HEK293 (cell line): Measurements from ENCODE around the gene GNG14.

Experiments
- CTCF ChIA-PET: fragments of 350-600 bp; formaldehyde crosslinking; extraction: SDS; loops from one replicate; lab custom pipeline; 2021; ENCODE audit warnings: antibody characterized with exemption; lab: Yijun Ruan, JAX
- POLR2A ChIA-PET: fragments of 300-600 bp; formaldehyde crosslinking; extraction: SDS; loops from one replicate; lab custom pipeline; 2020; ENCODE audit warnings: antibody characterized with exemption, inconsistent platforms; lab: Yijun Ruan, JAX
- H3K27ac ChIP-seq: fragments of 200-500 bp; sonication (Bioruptor generic); 2 replicates; pipeline ENCODE4 v1.5.1; 2014; ENCODE audit warnings: low read depth, low read length, control low read depth, inconsistent platforms; ENCODE audit errors: extremely low read depth
- H3K36me3 ChIP-seq, 2 experiments: fragments of 200-500 bp in 1 of 2; sonication (Bioruptor generic) in 1 of 2; 1 replicate in 1 of 2; 2 replicates in 1 of 2; pipeline ENCODE4 v1.5.1; 2014 to 2017; ENCODE audit warnings: inconsistent platforms in 2 of 2, low read length in 2 of 2; ENCODE audit not compliant: control insufficient read depth in 2 of 2, insufficient read depth in 1 of 2
- H3K4me1 ChIP-seq: fragments of 200-500 bp; sonication (Bioruptor generic); 2 replicates; pipeline ENCODE4 v1.5.1; 2014; ENCODE audit warnings: mild to moderate bottlenecking, low read length, inconsistent platforms; ENCODE audit not compliant: control insufficient read depth, insufficient read depth
- H3K4me3 ChIP-seq: 2 replicates; pipeline ENCODE4 v1.5.1; 2011; ENCODE audit warnings: low read depth, mild to moderate bottlenecking, control low read depth, low read length, moderate library complexity
- H3K9me3 ChIP-seq: fragments of 200-500 bp; sonication (Bioruptor generic); 2 replicates; pipeline ENCODE4 v1.5.1; 2014; ENCODE audit warnings: low read depth, low read length, inconsistent platforms; ENCODE audit not compliant: control insufficient read depth, insufficient read depth
- EGR2 ChIP-seq: fragments of 450-650 bp; formaldehyde crosslinking; IDR thresholded peaks from 2 replicates; pipeline ENCODE4 v1.5.1; 2016; ENCODE audit warnings: low read depth, missing biosample characterization, missing genetic modification characterization
- IKZF3 ChIP-seq: fragments of 450-650 bp; IDR thresholded peaks from 2 replicates; pipeline ENCODE4 v1.5.0; 2018; ENCODE audit warnings: missing biosample characterization, mild to moderate bottlenecking, missing genetic modification characterization, moderate library complexity
- KLF16 ChIP-seq: fragments of 450-650 bp; formaldehyde crosslinking; IDR thresholded peaks from 2 replicates; pipeline ENCODE4 v1.5.1; 2017; ENCODE audit warnings: missing biosample characterization, missing genetic modification characterization
- KLF8 ChIP-seq: fragments of 450-650 bp; formaldehyde crosslinking; IDR thresholded peaks from 2 replicates; pipeline ENCODE4 v1.5.1; 2016; ENCODE audit warnings: missing biosample characterization, missing genetic modification characterization
- KLF9 ChIP-seq: fragments of 450-650 bp; formaldehyde crosslinking; IDR thresholded peaks from 2 replicates; pipeline ENCODE4 v1.5.1; 2016; ENCODE audit warnings: missing biosample characterization, missing genetic modification characterization, low read depth
- OVOL3 ChIP-seq: fragments of 450-650 bp; formaldehyde crosslinking; IDR thresholded peaks from 2 replicates; pipeline ENCODE4 v1.5.1; 2016; ENCODE audit warnings: missing biosample characterization, missing genetic modification characterization
- PBX3 ChIP-seq: sonication (generic); formaldehyde crosslinking; IDR thresholded peaks from 2 replicates; pipeline ENCODE4 v1.8.1; 2022; ENCODE audit warnings: mild to moderate bottlenecking, moderate library complexity, missing genetic modification reagents
- REPIN1 ChIP-seq: fragments of 450-650 bp; formaldehyde crosslinking; IDR thresholded peaks from 2 replicates; pipeline ENCODE4 v1.5.1; 2017; ENCODE audit warnings: missing biosample characterization, missing genetic modification characterization, low read depth
- SP2 ChIP-seq: fragments of 450-650 bp; formaldehyde crosslinking; IDR thresholded peaks from 2 replicates; pipeline ENCODE4 v1.5.1; 2016; ENCODE audit warnings: missing biosample characterization, missing genetic modification characterization
- SP3 ChIP-seq: fragments of 450-650 bp; formaldehyde crosslinking; IDR thresholded peaks from 2 replicates; pipeline ENCODE4 v1.5.1; 2016; ENCODE audit warnings: missing biosample characterization, missing genetic modification characterization
- ZFHX2 ChIP-seq: fragments of 450-650 bp; formaldehyde crosslinking; conservative IDR thresholded peaks from 2 replicates; pipeline ENCODE4 v1.5.1; 2016; ENCODE audit warnings: missing biosample characterization, missing genetic modification characterization
- ZNF157 ChIP-seq: fragments of 450-650 bp; formaldehyde crosslinking; IDR thresholded peaks from 2 replicates; pipeline ENCODE4 v1.5.1; 2016; ENCODE audit warnings: missing biosample characterization, missing genetic modification characterization
- ZNF391 ChIP-seq: fragments of 450-650 bp; formaldehyde crosslinking; IDR thresholded peaks from 2 replicates; pipeline ENCODE4 v1.5.1; 2016; ENCODE audit warnings: low read depth, missing biosample characterization, missing genetic modification characterization, borderline replicate concordance
- ZNF510 ChIP-seq: fragments of 450-650 bp; formaldehyde crosslinking; IDR thresholded peaks from 2 replicates; pipeline ENCODE4 v1.5.1; 2018; ENCODE audit warnings: mild to moderate bottlenecking, missing genetic modification characterization, missing biosample characterization; ENCODE audit not compliant: insufficient replicate concordance
- ZNF513 ChIP-seq: fragments of 450-650 bp; IDR thresholded peaks from 2 replicates; pipeline ENCODE4 v1.5.1; 2018; ENCODE audit warnings: missing biosample characterization, missing genetic modification characterization
- ZNF529 ChIP-seq: fragments of 450-650 bp; formaldehyde crosslinking; IDR thresholded peaks from 2 replicates; pipeline ENCODE4 v1.5.1; 2017; ENCODE audit warnings: missing genetic modification characterization, missing biosample characterization; ENCODE audit not compliant: insufficient replicate concordance
- ZNF626 ChIP-seq: fragments of 450-650 bp; sonication (Bioruptor Pico); formaldehyde crosslinking; IDR thresholded peaks from 2 replicates; pipeline ENCODE4 v1.5.1; 2018; ENCODE audit warnings: missing biosample characterization, missing genetic modification characterization, inconsistent platforms
- ZNF747 ChIP-seq: fragments of 450-650 bp; formaldehyde crosslinking; IDR thresholded peaks from 2 replicates; pipeline ENCODE4 v1.5.1; 2016; ENCODE audit warnings: missing biosample characterization, missing genetic modification characterization
- TF ChIP-seq, protein P1 (sequence below): fragments of 450-650 bp; formaldehyde crosslinking; IDR thresholded peaks from 2 replicates; pipeline ENCODE4 v1.5.1; 2017; ENCODE audit warnings: missing biosample characterization, mild to moderate bottlenecking, missing genetic modification characterization, moderate library complexity
- TF ChIP-seq, protein P2 (sequence below): fragments of 450-650 bp; formaldehyde crosslinking; IDR thresholded peaks from 2 replicates; pipeline ENCODE4 v1.5.1; 2016; ENCODE audit warnings: missing biosample characterization, missing genetic modification characterization
- TF ChIP-seq, protein P3 (sequence below): fragments of 450-650 bp; formaldehyde crosslinking; IDR thresholded peaks from 2 replicates; pipeline ENCODE4 v1.5.1; 2017; ENCODE audit warnings: missing biosample characterization, missing genetic modification characterization
- TF ChIP-seq, protein P4 (sequence below): fragments of 450-650 bp; formaldehyde crosslinking; IDR thresholded peaks from 2 replicates; pipeline ENCODE4 v1.5.1; 2016; ENCODE audit warnings: missing biosample characterization, missing genetic modification characterization

The GNG14 gene

GRCh38 chr19:12647490-12648071, 40.2 kb upstream of the GNG14 start:
- no peaks in the 10 kb centered on the region for H3K9me3 ChIP-seq
- TF ChIP-seq ZNF510 (tag by site-specific recombination): no peak
- TF ChIP-seq SP2 (tag by site-specific recombination): peak; percentile 39; the same call in 1 of the 2 replicates
- TF ChIP-seq KLF8 (tag by site-specific recombination): peak; percentile 60; the same call in 1 of the 2 replicates
- TF ChIP-seq KLF16 (tag by site-specific recombination): no peak
- TF ChIP-seq, protein P1, sequence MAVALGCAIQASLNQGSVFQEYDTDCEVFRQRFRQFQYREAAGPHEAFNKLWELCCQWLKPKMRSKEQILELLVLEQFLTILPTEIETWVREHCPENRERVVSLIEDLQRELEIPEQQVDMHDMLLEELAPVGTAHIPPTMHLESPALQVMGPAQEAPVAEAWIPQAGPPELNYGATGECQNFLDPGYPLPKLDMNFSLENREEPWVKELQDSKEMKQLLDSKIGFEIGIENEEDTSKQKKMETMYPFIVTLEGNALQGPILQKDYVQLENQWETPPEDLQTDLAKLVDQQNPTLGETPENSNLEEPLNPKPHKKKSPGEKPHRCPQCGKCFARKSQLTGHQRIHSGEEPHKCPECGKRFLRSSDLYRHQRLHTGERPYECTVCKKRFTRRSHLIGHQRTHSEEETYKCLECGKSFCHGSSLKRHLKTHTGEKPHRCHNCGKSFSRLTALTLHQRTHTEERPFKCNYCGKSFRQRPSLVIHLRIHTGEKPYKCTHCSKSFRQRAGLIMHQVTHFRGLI (tag by site-specific recombination): peak; percentile 57; the same call in 1 of the 2 replicates
- TF ChIP-seq EGR2: no peak
- peak; percentile 34; the same call in 1 of the 2 replicates for TF ChIP-seq SP3
- TF ChIP-seq KLF9 (tag by site-specific recombination): 0 out of 2 replicates have a peak, but pooled peaks have one; percentile 41
- no peak for TF ChIP-seq ZNF529
- no peak for TF ChIP-seq ZNF157 (tag by site-specific recombination)
- TF ChIP-seq, all 188 proteins: peak for 5
- ChIA-PET POLR2A (interaction anchor here (0.6 to 1.4 kb wide), 2 partner anchors 11 to 79 kb away, joined by 3 to 4 read pairs; no protein-coding TSS in a partner anchor), CTCF (no interaction called here)
- Histone ChIP-seq H3K36me3 (peaks cover 0 to 14% of the 10 kb centered on the region in 2 experiments; a peak in 1 of 3 replicates), H3K27ac (no peak overlapping the region), H3K4me1 (no peaks in the 10 kb centered on the region), H3K4me3 (no peak overlapping the region)

GRCh38 chr19:12648088-12648487, 39.7 kb upstream of the GNG14 start:
- CTCF ChIA-PET: no interaction called here
- H3K27ac ChIP-seq: no peak overlapping the region
- POLR2A ChIA-PET: interaction anchor here (0.6 to 1.4 kb wide), 2 partner anchors 11 to 79 kb away, joined by 3 to 4 read pairs; no protein-coding TSS in a partner anchor
- no peaks in the 10 kb centered on the region for H3K4me1 ChIP-seq
- TF ChIP-seq PBX3 (no peak), ZNF391 (tag by site-specific recombination) (no peak)
- TF ChIP-seq, protein P2, sequence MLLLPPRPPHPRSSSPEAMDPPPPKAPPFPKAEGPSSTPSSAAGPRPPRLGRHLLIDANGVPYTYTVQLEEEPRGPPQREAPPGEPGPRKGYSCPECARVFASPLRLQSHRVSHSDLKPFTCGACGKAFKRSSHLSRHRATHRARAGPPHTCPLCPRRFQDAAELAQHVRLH (tag by site-specific recombination): no peak
- no peaks in the 10 kb centered on the region for H3K9me3 ChIP-seq
- H3K4me3 ChIP-seq: no peak overlapping the region
- peaks cover 0 to 14% of the 10 kb centered on the region in 2 experiments; a peak in 1 of 3 replicates for H3K36me3 ChIP-seq

DNA sequence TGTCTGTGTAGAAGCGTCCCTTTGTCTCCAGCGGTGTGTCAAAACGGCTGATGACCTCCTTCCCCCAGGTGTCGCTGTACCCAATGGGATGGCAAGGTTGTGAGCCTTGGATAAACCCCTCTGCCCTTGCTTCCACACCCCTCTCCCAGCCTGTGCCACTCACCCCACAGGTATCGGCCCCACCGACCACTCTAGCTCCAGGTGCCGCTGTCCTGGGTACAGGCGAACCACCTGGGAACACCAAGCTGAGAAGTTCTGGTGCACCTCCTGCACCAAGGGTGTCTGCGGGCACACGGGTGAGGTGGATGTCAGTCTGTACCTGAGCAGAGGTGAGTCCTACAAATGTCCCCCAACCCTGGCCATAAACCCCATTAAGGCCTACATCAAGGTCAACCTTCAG, 37.9 kb upstream of the GNG14 start:
- peaks cover 0 to 17% of the 10 kb centered on the region in 2 experiments; a peak in 2 of 3 replicates for H3K36me3 ChIP-seq
- ChIA-PET CTCF (no interaction called here), POLR2A (interaction anchor here (0.6 to 1.1 kb wide), 3 partner anchors 10 to 155 kb away, joined by 3 to 8 read pairs (median 3); partner anchors contain the start of genes ZNF490 and ZNF791)
- no peak overlapping the region for H3K4me3 ChIP-seq
- no peaks in the 10 kb centered on the region for H3K9me3 ChIP-seq
- no peak overlapping the region for H3K27ac ChIP-seq
- no peaks in the 10 kb centered on the region for H3K4me1 ChIP-seq
- TF ChIP-seq, protein P3, sequence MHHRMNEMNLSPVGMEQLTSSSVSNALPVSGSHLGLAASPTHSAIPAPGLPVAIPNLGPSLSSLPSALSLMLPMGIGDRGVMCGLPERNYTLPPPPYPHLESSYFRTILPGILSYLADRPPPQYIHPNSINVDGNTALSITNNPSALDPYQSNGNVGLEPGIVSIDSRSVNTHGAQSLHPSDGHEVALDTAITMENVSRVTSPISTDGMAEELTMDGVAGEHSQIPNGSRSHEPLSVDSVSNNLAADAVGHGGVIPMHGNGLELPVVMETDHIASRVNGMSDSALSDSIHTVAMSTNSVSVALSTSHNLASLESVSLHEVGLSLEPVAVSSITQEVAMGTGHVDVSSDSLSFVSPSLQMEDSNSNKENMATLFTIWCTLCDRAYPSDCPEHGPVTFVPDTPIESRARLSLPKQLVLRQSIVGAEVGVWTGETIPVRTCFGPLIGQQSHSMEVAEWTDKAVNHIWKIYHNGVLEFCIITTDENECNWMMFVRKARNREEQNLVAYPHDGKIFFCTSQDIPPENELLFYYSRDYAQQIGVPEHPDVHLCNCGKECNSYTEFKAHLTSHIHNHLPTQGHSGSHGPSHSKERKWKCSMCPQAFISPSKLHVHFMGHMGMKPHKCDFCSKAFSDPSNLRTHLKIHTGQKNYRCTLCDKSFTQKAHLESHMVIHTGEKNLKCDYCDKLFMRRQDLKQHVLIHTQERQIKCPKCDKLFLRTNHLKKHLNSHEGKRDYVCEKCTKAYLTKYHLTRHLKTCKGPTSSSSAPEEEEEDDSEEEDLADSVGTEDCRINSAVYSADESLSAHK (tag by site-specific recombination): no peak
- TF ChIP-seq, protein P4, sequence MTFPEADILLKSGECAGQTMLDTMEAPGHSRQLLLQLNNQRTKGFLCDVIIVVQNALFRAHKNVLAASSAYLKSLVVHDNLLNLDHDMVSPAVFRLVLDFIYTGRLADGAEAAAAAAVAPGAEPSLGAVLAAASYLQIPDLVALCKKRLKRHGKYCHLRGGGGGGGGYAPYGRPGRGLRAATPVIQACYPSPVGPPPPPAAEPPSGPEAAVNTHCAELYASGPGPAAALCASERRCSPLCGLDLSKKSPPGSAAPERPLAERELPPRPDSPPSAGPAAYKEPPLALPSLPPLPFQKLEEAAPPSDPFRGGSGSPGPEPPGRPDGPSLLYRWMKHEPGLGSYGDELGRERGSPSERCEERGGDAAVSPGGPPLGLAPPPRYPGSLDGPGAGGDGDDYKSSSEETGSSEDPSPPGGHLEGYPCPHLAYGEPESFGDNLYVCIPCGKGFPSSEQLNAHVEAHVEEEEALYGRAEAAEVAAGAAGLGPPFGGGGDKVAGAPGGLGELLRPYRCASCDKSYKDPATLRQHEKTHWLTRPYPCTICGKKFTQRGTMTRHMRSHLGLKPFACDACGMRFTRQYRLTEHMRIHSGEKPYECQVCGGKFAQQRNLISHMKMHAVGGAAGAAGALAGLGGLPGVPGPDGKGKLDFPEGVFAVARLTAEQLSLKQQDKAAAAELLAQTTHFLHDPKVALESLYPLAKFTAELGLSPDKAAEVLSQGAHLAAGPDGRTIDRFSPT (tag by site-specific recombination): no peak
- no peak for TF ChIP-seq ZNF513
- TF ChIP-seq ZNF626 (tag by site-specific recombination): no peak
- no peak for TF ChIP-seq ZFHX2 (tag by site-specific recombination)
- no peak for TF ChIP-seq ZNF747 (tag by site-specific recombination)
- TF ChIP-seq IKZF3 (tag by site-specific recombination): no peak
- TF ChIP-seq OVOL3 (tag by site-specific recombination): no peak
- no peak for TF ChIP-seq REPIN1 (tag by site-specific recombination)
